HT1080 (cell line): Measurements from ENCODE around the gene GALNT11. TPM values are rescaled to one million over a fixed set of nuclear protein-coding genes. Genes with fewer than 3 reads are reported as not detected.

Source experiments
- DNase-seq: peaks from one replicate; pipeline ENCODE4 v3.0.0-alpha.2; 2015; ENCODE audit warnings: low read depth
- total RNA-seq: library from RNA; depleted of rRNA; stranded (reverse); fragments of >200 nt; shearing (Covaris generic); gene quantifications from 2 replicates; pipeline ENCODE4 v1.2.3, GENCODE V29; 2014

Gene GALNT11
- total RNA-seq, 1 experiment from 2014 or later = 27.0 TPM

DNA sequence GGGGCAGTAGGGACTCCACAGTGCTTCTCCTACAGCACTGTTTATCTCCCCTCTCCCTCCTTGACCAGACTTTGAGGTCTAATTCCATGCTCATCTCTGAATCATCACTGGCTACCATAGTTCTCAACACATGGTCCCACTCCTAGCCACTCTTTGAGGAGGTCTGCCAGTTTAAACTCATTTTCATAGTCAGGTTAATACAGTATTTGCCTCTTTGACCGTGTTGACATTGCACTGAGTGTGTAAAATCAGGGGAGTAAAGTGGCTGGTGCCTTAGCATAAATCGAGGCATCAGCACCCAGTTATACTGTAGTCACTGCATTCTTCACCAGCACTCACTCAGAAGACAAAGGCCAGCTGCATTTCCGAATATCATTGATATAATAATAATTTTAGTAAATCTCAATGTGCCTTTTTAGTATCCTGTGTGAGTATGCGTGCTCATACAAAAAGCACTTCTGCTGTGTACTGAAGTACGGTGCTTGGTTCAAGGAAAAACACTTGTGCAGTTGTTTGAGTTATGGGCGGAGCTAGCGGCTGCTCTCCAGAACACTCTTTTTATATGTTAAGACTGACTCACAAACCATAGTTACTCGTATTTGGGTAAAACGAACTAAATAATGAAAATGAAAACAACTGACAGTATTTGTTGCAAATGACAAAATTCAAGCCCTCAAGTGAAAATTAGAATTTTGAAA lies 89.7 kb downstream of the GALNT11 start:
- DNase-seq = no peak

DNA sequence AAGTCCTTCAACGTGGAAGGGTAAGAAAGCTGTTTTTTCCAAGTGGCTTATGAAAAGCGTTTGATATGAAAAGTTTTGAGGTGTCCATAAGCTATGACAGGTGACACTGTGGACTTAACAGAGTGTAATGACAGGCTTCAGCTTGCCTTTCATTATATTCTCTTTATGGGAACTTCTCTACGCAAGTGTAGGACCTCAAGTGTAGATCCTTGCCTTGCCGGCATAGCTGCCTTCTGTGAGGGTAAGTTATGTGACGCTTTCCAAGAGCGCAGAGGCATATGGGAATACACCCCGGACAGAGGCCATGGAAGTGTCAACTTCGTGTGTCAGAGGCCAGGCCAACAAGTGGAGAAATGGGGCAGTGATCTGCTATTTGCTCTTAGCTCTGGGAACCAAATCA lies 91.9 kb downstream of the GALNT11 start:
- no peak for DNase-seq

DNA sequence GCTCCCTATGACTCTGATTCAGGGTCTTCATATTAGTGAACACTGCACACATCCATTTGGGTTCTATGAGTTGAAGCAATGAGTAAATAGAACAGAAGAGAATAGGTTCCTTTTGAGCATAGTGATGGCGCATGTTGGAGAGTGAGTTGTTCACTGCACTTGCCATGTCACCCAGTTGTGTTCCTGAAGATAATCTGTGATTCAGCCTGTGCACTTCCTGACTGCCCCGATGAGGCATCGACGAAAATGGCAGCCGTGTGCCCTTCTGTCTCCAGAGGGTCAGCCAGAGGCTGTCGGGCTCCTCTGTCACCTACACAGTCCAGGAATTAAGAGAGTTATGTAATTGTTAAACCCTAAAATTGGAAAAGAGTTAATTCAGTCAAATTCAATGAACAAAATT lies 94.7 kb downstream of the GALNT11 start:
- peak; percentile 15 for DNase-seq

DNA sequence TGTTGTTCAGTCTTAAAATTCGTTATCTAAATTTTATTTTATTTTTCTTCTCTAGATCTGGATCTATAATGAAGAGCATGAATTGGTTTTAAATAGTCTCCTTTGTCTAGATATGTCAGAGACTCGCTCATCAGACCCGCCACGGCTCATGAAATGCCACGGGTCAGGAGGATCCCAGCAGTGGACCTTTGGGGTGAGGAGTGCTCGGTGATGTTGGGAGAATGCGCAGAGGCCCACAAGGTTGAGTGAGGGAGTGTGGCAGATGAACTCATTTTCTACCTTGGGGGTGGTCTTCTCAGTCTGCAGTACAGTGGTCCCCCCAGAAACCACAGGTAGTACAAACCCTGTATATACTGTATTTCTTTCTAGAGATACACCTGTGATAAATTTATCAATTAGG lies 95.3 kb downstream of the GALNT11 start:
- DNase-seq = no peak

DNA sequence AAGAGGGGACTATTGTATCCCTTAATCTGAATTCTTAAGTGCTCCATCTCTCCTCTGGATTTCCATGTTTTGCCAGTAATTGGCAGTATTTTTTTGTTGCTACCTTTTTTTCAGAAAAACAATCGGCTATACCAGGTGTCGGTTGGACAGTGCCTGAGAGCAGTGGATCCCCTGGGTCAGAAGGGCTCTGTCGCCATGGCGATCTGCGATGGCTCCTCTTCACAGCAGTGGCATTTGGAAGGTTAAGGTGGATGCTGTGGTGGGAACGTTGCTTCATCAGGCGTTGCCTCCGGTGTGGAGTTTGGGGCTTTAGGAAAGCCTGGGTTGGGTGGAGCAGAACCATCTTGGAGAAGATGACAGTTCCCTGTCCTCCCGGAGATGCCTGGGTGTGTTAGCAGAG lies 96.0 kb downstream of the GALNT11 start:
- DNase-seq = no peak

DNA sequence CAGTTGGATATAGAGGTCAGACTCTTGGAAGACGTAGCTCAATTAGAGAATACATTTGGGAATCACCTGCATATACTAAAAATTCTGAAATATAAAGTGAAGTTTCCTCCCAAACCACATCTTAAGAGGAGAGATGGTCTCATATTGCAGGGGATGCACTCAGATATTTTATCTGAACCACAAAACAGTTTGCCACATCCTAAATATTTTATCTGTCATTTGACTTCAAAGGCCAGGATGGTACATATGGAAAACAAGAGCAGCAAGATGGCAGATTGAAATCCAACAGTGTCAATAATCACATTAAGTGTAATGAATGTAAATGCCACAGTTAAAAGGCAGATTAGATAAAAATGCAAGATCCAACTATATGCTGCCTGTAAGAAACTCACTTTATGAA lies 97.1 kb downstream of the GALNT11 start:
- no peak for DNase-seq

DNA sequence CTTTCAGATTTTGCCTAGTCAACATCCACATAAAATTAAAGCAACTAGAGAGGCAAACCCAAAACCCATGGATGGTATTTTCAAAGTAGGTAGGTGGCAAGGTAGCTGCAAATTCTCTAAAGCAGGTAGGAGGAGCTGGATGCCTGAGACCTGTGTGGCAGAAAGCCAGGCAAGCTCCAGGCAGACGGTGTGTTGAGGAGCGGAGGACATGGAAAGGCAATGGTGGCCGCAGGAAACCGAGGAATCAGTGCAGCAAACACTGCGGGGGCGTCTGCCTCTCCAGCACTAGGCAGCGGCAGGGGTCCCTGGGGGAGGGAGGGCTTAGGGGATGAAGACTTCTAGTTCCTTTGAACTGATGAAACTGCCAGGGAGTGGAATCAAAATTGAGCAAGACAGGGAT lies 101.3 kb downstream of the GALNT11 start:
- DNase-seq = no peak

DNA sequence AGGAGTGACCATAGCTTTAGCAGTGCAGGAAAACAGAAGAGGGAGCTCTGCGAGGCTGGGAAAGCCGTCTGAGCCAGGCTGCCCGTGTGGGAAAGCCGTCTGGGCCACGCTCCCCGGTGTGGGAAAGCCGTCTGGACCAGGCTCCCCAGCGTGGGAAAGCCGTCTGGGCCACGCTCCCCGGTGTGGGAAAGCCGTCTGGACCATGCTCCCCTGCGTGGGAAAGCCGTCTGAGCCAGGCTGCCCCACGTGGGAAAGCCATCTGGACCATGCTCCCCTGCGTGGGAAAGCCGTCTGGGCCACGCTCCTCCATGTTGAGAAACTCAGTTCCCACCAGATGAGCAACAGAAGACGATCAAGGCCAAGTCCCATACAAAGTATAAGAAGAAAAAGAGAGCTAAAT lies 101.8 kb downstream of the GALNT11 start:
- no peak for DNase-seq

DNA sequence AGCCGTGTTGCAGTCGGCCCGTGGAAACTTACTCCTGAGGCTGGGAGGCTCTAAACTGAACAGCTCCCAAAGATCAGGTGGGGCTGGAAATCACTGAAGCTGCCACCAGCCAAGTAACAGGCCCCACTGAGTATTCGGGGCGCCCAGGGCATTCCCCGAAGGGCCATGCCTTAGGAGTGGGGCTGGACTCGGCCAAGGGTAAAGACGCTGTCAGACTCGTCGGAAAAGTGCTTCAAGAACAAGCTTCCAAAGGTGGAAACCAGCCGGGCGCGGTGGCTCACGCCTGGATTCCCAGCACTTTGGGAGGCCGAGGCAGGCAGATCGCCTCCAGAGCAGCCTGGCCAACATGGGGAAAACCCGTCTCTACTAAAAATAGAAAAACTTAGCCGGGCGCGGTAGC lies 102.8 kb downstream of the GALNT11 start:
- no peak for DNase-seq

DNA sequence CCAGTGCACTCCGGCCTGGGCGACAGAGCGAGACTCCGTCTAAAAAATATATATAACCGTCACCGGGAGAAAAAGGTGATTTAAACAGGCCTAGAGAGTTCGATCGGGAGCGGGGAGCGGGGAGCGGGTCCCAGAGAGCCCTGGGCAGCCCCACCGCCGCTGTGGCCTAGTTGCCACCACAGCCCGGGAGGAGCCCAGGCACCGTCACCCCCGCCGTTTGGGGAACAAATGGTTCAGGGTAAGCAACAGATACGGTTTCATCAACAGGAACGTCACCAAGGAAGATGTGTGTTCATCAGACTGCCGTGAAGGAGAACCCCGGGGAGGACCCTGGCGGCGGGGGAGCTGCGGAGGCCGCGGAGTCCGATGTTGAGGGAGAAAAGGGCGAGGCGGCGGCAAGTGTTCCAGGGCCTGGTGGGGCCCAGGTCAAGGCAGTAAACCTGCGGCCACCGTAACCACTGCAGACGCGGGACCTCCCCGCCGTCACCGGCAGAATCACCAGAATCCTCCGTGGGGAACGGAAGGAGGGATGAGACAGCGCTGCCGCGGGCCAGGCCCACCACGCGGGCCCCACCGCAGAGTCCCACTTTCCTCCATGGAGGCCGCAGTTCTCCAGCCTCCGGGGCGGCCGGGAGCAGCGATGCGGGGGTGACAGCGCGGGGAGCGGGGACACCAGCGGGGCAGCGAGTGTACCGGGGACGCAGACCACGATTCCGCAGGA lies 103.4 kb downstream of the GALNT11 start:
- no peak for DNase-seq

DNA sequence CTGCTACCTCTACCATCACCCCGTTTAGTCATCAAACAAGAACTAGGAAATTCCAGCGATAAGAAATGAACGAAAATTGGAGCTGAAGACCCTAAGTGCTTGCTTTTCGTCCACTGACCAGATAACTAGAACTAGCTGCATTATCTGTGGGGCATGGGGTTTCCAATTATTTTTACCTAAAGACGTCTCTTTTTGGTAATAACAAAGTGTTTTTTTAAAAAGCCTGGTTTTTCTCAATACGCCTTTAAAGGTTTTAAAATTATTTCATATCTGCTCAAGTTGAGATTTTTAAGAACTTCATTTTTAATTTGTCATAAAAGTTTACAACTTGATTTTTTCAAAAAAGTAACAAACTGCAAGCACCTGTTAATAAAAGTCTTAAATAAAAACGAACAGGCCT lies 104.2 kb downstream of the GALNT11 start:
- no peak for DNase-seq

DNA sequence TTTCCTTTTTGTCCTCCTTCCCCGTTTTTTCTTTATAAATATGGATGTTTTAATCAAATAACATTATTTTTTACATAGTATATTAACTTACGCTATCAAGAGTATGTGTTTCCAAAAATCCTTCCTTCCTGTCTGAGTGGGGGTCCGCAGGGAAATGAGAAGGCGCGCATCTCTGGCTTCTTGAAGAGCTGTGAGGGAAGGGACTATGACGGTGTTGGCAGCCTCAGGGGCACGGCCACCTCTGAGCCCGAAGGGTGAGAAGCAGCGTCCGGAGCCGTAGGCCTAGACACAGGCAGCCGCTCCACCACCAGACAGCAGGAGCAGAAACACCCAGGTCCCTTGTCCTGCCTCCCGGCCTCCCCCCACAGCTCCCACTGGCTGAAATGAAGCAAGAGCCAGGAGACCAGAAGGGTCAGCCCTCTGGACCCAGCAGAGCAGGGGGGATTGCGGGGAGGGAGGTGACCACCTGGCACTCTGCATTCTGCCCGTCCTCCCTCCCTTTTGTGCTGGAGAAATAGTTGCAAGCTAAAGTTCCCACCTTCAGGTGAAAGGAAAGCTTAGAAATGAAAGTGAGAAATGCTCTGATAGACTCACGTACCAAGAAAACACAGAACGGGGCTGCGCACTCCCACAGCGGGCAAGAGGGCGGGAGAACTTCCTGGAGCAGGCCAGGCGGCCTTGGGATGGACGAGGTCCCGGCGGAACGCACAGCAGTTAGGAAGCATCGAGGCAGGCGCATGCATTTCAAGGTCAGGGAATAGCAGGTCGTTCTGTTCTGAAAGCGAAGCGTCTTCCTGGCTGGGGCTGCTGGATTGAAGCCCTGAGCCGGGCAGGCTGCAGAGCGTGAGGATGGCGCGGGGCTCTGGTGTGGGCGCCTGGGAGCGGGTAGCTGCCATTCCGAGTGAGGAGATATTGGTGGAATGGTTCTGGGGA lies 105.5 kb downstream of the GALNT11 start:
- DNase-seq = no peak

DNA sequence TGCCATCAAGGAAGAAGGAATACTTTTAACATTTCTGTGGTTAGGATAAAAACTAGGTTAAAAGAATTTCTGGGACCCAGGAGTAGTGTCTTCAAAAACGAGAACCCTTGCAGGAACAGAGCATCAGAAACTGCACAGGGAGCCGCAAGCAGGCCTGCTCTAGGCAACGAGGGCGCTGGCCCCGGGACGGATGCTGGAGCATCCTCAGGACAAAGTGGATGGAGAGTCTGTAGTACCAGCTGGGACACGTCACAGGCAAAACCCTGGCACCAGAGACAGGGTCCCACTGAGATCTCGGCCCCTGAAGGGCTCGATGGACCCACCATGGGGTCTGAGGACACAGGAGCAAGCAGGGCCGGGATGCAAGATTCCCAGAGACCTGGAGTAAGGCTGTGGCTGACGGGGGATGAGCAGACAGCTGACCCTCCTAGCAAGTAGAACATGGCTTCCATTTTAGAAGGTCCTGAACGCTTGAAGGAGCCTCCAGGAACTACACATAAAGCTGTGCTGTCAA lies 106.6 kb downstream of the GALNT11 start:
- DNase-seq = no peak

DNA sequence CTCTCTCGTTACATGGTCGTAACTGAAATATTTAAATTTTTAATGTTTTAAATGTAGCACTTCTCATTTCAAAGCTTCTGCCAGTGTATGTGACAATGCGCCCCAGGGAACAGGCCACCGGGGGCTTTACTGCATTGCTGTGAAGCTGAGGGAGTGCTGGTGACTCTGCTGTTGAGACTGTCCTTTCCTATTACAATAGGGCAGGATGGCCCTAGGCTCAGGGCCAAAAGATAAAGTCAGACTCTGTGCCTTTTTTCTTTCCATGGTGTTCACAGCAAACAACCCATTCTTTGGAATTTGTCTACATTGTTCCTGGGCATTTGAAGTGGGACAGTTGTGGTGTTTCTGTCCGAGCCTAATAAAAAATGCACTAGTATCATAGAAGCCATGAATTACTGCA lies 107.3 kb downstream of the GALNT11 start:
- no peak for DNase-seq

DNA sequence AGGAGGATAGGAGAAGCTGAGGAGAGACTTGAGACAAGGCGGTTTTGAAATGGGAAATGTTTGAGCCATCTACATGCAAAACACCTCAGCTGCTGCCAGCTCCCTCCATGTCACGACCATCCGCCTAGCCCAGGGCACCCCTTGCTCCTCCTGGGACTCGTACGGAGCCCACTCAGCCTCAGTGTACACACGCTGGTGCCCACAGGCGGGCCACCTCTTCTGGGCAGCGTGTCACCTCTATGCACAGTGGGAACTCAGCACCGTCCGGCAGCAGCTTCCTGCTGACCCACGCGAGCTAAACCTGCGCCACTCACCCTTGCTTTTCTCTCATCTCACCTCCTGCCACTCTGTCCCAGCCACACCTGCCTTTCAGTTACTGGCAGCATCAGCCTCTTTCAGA lies 108.3 kb downstream of the GALNT11 start:
- DNase-seq = no peak

DNA sequence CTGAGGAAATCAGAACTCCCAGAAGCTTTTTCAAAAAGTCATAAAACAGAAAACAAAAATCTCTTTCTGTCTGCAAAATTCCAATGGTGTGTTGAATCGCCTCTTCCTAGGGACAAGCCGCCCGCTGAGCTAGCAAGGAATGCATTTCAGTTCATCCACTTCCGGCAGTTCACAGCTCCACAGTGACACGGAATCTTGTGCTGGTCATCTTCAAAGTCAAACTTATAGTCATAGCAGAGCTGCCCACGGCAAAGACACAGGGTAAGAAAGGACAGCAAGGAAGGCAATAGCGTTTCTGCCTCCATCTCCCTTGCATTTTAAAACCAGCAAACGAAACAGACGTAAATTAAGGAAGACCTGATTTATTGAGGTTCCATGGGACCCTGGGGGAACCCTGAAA lies 111.2 kb downstream of the GALNT11 start:
- DNase-seq = no peak

DNA sequence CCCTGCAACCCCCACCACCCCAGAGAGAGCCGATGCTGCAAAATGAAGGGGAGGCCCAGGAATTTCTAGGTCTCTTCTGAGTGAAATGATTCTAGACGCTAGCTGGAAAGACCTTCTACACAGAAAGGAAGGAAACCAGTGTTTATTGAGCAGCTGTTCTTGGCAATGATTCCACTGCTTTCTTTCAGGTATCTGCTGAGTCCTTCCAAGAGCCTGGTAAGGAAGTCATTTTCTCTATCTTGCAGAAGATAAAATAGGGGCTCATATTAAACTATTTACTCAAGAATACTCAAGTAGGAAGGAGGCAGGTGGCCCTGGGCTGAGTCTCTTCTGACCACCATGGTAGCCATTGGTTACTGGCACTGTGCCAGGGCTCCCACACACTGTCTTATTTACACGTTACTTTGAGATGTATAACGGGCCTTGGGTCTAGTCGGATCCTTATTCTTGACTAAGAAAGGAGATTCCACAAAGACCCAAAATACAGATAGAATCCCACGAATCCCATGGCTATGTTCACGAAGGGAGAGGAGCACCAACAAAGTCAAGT lies 112.1 kb downstream of the GALNT11 start:
- no peak for DNase-seq

DNA sequence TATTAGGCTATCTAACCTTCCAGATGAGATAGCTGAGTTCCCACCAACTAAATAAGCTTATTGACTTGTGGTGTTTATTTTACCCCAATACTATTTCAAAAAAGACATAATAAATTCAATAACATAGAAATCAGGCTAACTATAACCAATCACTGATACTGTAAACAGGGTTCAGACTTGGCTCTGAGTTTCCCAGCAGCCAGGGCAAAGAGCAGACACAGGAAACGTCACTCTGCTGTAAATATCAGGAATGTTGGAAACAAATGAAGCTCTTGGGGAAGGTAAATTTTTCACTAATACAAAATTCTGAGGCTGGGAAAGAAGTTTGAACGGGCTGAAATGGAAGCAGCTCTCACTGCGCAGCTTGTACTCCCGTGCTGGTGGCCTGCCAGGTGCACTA lies 114.6 kb downstream of the GALNT11 start:
- no peak for DNase-seq

DNA sequence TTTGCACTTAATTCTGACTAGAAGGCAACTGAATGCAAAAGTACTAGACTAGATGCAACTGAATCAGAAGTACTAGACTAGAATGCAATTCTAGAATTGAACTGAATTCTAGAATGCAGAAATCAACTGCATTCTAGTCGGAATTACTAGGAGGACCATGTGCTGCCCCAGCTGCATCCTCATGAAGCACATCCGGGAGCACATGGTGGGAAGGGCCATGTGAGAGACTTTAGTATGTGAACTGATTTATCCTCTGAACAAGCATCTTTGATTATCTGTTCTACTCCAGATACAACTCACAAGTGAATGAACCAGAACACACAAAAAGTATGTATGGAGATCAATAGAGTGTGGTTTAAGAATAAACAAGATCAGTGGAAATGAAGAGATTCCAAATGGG lies 115.1 kb downstream of the GALNT11 start:
- no peak for DNase-seq

DNA sequence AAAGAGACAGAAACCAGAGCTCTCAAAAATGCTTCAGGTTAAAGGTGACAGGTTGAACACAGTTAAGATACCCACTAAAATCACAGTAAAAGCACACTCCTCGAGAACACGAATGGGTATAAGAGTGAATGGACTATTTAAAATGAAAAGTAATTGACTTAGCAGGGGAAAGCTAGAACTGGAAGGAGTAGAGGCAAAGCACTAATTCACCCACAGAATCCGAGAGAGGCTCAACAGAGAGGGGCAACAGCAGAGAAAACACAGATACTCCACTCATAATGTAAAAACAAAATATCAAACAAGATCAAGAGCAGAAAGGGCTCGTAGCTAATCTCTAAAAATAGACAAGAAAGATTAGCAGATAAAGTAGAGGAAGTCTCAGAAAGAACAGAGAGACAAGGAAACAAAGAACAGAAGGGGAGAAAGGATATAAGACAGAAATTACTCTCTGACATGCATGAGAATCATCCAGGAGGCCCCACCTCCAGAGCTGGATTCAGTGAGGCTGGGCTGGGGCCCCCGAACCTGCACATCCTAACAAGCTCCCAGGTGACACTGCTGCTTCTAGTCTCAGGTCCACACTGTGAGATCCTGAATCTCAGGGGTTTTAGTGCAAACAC lies 117.6 kb downstream of the GALNT11 start:
- DNase-seq = no peak

DNA sequence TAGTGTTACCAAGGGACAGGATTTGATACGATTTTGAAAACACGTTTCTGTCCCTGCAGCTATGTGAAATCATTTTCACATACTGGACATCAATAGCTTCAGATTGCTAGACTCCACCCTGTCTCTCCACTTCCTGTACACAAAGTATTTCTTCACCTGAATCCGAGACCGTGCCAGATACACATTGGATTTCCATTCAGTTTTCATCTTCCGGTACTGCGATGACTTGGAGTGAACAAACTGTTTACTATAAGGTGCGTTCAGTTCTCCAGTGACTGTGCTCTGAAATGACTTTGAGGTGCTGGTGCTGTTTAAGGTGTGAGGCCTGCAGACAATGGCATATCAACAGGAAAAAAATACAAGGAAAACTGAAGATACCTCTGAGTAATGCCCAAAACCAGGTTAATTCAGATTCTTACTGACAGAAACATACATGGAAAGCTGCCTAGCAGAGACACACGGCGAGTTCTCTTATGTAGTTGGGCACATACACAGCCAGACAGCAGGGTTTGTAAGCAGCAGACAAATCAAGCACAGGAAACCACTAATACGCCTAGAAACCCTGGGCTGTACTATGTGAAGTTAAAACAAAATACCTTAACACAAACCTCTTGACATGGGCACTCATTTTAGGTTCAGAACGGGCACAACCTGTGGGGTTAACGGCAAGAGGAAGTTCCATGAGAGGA lies 119.2 kb downstream of the GALNT11 start:
- DNase-seq = no peak
